Tibial artery (tissue), 4 donors: ENCODE results near the gene POLE.

Experiments
- DNase-seq, 2 donors: peaks; one replicate each; pipeline ENCODE4 v3.0.0-alpha.2; 2019
- H3K27ac ChIP-seq, 2 donors: fragments of 200-600 bp; sonication (generic) in 1 of 2; 1 replicate in 1 of 2; 2 replicates in 1 of 2; pipeline ENCODE4 v1.5.1; 2018 to 2019; ENCODE audit warnings: mild to moderate bottlenecking in 1 of 2
- H3K27me3 ChIP-seq, 2 donors: fragments of 200-600 bp; sonication (generic) in 1 of 2; one replicate each; pipeline versions ENCODE4 v1.5.1 to v1.6.0; 2016 to 2019
- H3K36me3 ChIP-seq, 3 donors: fragments of 200-600 bp; sonication (generic) in 2 of 3; one replicate each; pipeline ENCODE4 v1.5.1; 2016 to 2019; ENCODE audit warnings: mild to moderate bottlenecking in 2 of 3
- H3K4me1 ChIP-seq, 4 donors: fragments of 200-600 bp; sonication (generic) in 2 of 4; 1 replicate in 3 of 4; 2 replicates in 1 of 4; pipeline ENCODE4 v1.5.1; 2016 to 2019
- H3K4me3 ChIP-seq, 2 donors: fragments of 200-600 bp; sonication (generic) in 1 of 2; 1 replicate in 1 of 2; 2 replicates in 1 of 2; pipeline ENCODE4 v1.5.1; 2018 to 2019; ENCODE audit warnings: mild to moderate bottlenecking in 2 of 2
- H3K9me3 ChIP-seq, 3 donors: fragments of 200-600 bp; sonication (generic) in 1 of 3; one replicate each; pipeline ENCODE4 v1.5.1; 2016 to 2019
- CTCF ChIP-seq, 2 experiments: fragments of 200-600 bp in 1 of 2; fragments of 450-650 bp in 1 of 2; IDR thresholded peaks; one replicate each; pipeline ENCODE4 v1.5.1; 2017 to 2019; ENCODE audit warnings: antibody characterized with exemption in 2 of 2, mild to moderate bottlenecking in 1 of 2, moderate library complexity in 1 of 2
- intact Hi-C: fragments of 100-400 bp; cut with DNase I; formaldehyde crosslinking; loops from one replicate; pipeline ENCODE4 v1.15.0; 2023; ENCODE audit warnings: low total_unique reads

Gene POLE

GRCh38 chr12:132661972-132662371, 25.2 kb downstream of the POLE start:
- Histone ChIP-seq H3K9me3 (no peaks in the 10 kb centered on the region), H3K4me3 (no peak overlapping the region), H3K27me3 (no peaks in the 10 kb centered on the region), H3K36me3 (peaks cover 98 to 100% (median 99%) of the 10 kb centered on the region in 3 donors), H3K27ac (no peak overlapping the region), H3K4me1 (no peaks in the 10 kb centered on the region)
- intact Hi-C loops = no loop called here
- peak in 1 of 2 donors; percentile 24 for DNase-seq
- TF ChIP-seq CTCF (IDR thresholded peaks at IDR 0.05) = no peak

GRCh38 chr12:132660996-132661395, 26.1 kb downstream of the POLE start:
- no peak overlapping the region for H3K4me3 ChIP-seq
- H3K36me3 ChIP-seq = peaks cover 97 to 100% (median 99%) of the 10 kb centered on the region in 3 donors
- H3K4me1 ChIP-seq = no peaks in the 10 kb centered on the region
- DNase-seq = peak in 1 of 2 donors; percentile 19
- intact Hi-C loops = no loop called here
- H3K9me3 ChIP-seq = no peaks in the 10 kb centered on the region
- no peaks in the 10 kb centered on the region for H3K27me3 ChIP-seq
- H3K27ac ChIP-seq = no peak overlapping the region
- no peak for TF ChIP-seq CTCF (IDR thresholded peaks at IDR 0.05)

- Histone ChIP-seq H3K9me3 (no peaks in the 10 kb centered on the region), H3K27ac (no peak overlapping the region), H3K27me3 (no peaks in the 10 kb centered on the region), H3K4me3 (no peak overlapping the region), H3K36me3 (peaks cover 94 to 99% (median 94%) of the 10 kb centered on the region in 3 donors), H3K4me1 (no peaks in the 10 kb centered on the region)
- peak in 1 of 2 donors; percentile 27 for DNase-seq
- intact Hi-C loops = no loop called here
- no peak for TF ChIP-seq CTCF (IDR thresholded peaks at IDR 0.05)
These were observed 27.1 kb downstream of the POLE start for GRCh38 chr12:132660052-132660451.

GRCh38 chr12:132659146-132659545, 28.0 kb downstream of the POLE start:
- H3K27ac ChIP-seq = no peak overlapping the region
- no peak overlapping the region for H3K4me3 ChIP-seq
- TF ChIP-seq CTCF (IDR thresholded peaks at IDR 0.05) = no peak
- intact Hi-C loops = no loop called here
- peaks cover 92 to 98% (median 93%) of the 10 kb centered on the region in 3 donors for H3K36me3 ChIP-seq
- H3K9me3 ChIP-seq = no peaks in the 10 kb centered on the region
- peak in 1 of 2 donors; percentile 54 for DNase-seq
- no peaks in the 10 kb centered on the region for H3K4me1 ChIP-seq
- no peaks in the 10 kb centered on the region for H3K27me3 ChIP-seq

- Histone ChIP-seq H3K9me3 (no peaks in the 10 kb centered on the region), H3K27ac (no peak overlapping the region), H3K4me3 (no peak overlapping the region), H3K36me3 (peaks cover 92 to 98% (median 93%) of the 10 kb centered on the region in 3 donors), H3K27me3 (no peaks in the 10 kb centered on the region), H3K4me1 (no peaks in the 10 kb centered on the region)
- DNase-seq = peak in 1 of 2 donors; percentile 11
- intact Hi-C loops = no loop called here
- TF ChIP-seq CTCF (IDR thresholded peaks at IDR 0.05) = no peak
These were observed 28.8 kb downstream of the POLE start for GRCh38 chr12:132658149-132658894.
